HepG2 (cell line): ENCODE results near the gene GRIK4. TPM values are rescaled to one million over a fixed set of nuclear protein-coding genes. Genes with fewer than 3 reads are reported as not detected.

Source experiments
- ARID3A ChIP-seq: IDR thresholded peaks from 2 replicates; pipeline ENCODE4 v1.6.1; 2012; ENCODE audit warnings: low read depth, low read length, improper control_type of control experiment
- CREM ChIP-seq, 2 experiments: sonication (generic) in 1 of 2; formaldehyde crosslinking in 1 of 2; IDR thresholded peaks; 2 replicates each; pipeline versions ENCODE4 v1.4.0 to v1.6.1; 2016 to 2020; ENCODE audit warnings: antibody characterized with exemption in 1 of 2, mild to moderate bottlenecking in 1 of 2, missing genetic modification reagents in 1 of 2
- HHEX ChIP-seq: IDR thresholded peaks from 2 replicates; pipeline ENCODE4 v1.6.1; 2016; ENCODE audit warnings: control low read depth
- HOXA9 ChIP-seq: sonication (generic); formaldehyde crosslinking; IDR thresholded peaks from 2 replicates; pipeline ENCODE4 v1.8.1; 2022; ENCODE audit warnings: missing genetic modification reagents, mild to moderate bottlenecking, moderate library complexity, borderline replicate concordance
- ISL2 ChIP-seq: sonication (generic); formaldehyde crosslinking; IDR thresholded peaks from 2 replicates; pipeline ENCODE4 v1.5.0; 2020; ENCODE audit warnings: missing genetic modification reagents
- LCORL ChIP-seq, 2 experiments: fragments of 450-650 bp in 1 of 2; sonication (generic) in 1 of 2; formaldehyde crosslinking in 1 of 2; IDR thresholded peaks; 2 replicates each; pipeline versions ENCODE4 v1.5.0 to v1.6.1; 2017 to 2020; ENCODE audit warnings: antibody characterized with exemption in 1 of 2, missing genetic modification reagents in 1 of 2
- MAZ ChIP-seq, 2 experiments: sonication (generic) in 1 of 2; formaldehyde crosslinking in 1 of 2; IDR thresholded peaks; 2 replicates each; pipeline versions ENCODE4 v1.5.0 to v1.6.1; 2012 to 2020; ENCODE audit warnings: low read depth in 2 of 2, mild to moderate bottlenecking in 2 of 2, borderline replicate concordance in 1 of 2, improper control_type of control experiment in 1 of 2, low read length in 1 of 2, missing genetic modification reagents in 1 of 2, moderate library complexity in 1 of 2
- NR3C1 ChIP-seq: sonication (generic); formaldehyde crosslinking; IDR thresholded peaks from 2 replicates; pipeline ENCODE4 v1.4.0; 2020; ENCODE audit warnings: missing genetic modification reagents
- NRL ChIP-seq: sonication (generic); formaldehyde crosslinking; IDR thresholded peaks from 2 replicates; pipeline ENCODE4 v1.5.0; 2020; ENCODE audit warnings: missing genetic modification reagents, mild to moderate bottlenecking, moderate library complexity, borderline replicate concordance
- SP5 ChIP-seq: IDR thresholded peaks from 2 replicates; pipeline ENCODE4 v1.6.1; 2016; ENCODE audit warnings: low read depth, borderline replicate concordance
- SYNCRIP ChIP-seq: fragments of 200-400 bp; formaldehyde crosslinking; IDR thresholded peaks from 2 replicates; pipeline ENCODE4 v1.6.1; 2018; ENCODE audit warnings: mild to moderate bottlenecking, low read depth, low read length; ENCODE audit not compliant: insufficient read depth
- UBTF ChIP-seq: sonication (generic); formaldehyde crosslinking; IDR thresholded peaks from 2 replicates; pipeline ENCODE4 v1.4.0; 2020; ENCODE audit warnings: mild to moderate bottlenecking, missing genetic modification reagents
- ZBTB10 ChIP-seq: sonication (generic); formaldehyde crosslinking; IDR thresholded peaks from 2 replicates; pipeline ENCODE4 v1.4.0; 2020; ENCODE audit warnings: missing genetic modification reagents, borderline replicate concordance
- ZBTB49 ChIP-seq: sonication (generic); formaldehyde crosslinking; IDR thresholded peaks from 2 replicates; pipeline ENCODE4 v1.4.0; 2020; ENCODE audit warnings: missing genetic modification reagents, borderline replicate concordance
- ZBTB7A ChIP-seq: sonication (generic); formaldehyde crosslinking; IDR thresholded peaks from 2 replicates; pipeline ENCODE4 v1.8.0; 2022; ENCODE audit warnings: mild to moderate bottlenecking, missing genetic modification reagents
- ZNF224 ChIP-seq: sonication (generic); formaldehyde crosslinking; IDR thresholded peaks from 2 replicates; pipeline ENCODE4 v1.5.0; 2020; ENCODE audit warnings: mild to moderate bottlenecking, missing genetic modification reagents
- ZNF496 ChIP-seq: sonication (generic); formaldehyde crosslinking; IDR thresholded peaks from 2 replicates; pipeline ENCODE4 v1.8.1; 2023; ENCODE audit warnings: mild to moderate bottlenecking, moderate library complexity, missing genetic modification reagents; ENCODE audit not compliant: insufficient replicate concordance
- ZNF598 ChIP-seq: sonication (generic); formaldehyde crosslinking; IDR thresholded peaks from 2 replicates; pipeline ENCODE4 v1.5.1; 2020; ENCODE audit warnings: mild to moderate bottlenecking, missing genetic modification reagents, borderline replicate concordance
- polyA plus RNA-seq, 8 experiments: library from polyadenylated mRNA; depleted of rRNA in 3 of 8; stranded (reverse) in 7 of 8; unstranded in 1 of 8; fragments of >200 nt; fragmentation: Illumina TruSeq in 4 of 8; extraction: Trizol in 4 of 8; gene quantifications; 2 replicates each; pipeline versions ENCODE4 v1.2.1 to v1.2.3, GENCODE V29; 2011 to 2016; ENCODE audit warnings: low read depth in 4 of 8, missing spikeins in 1 of 8, mixed read lengths in 1 of 8; ENCODE audit not compliant: insufficient read depth in 1 of 8
- total RNA-seq, 5 experiments: library from RNA; depleted of rRNA; stranded (reverse); fragments of >200 nt; fragmentation: Illumina TruSeq; extraction: Trizol; gene quantifications; 2 replicates each; pipeline ENCODE4 v1.2.3, GENCODE V29; 2016; ENCODE audit warnings: low read depth in 1 of 5

The GRIK4 gene
- total and polyA plus RNA-seq, 2 of the 13 experiments (the other 11 are each of a cell fraction or from before 2014, with no cell fraction given), result 0.04 to 0.07 TPM

- TF ChIP-seq ARID3A, result 0 out of 2 replicates have a peak, but pooled peaks have one; percentile 20
- TF ChIP-seq ZNF224 (CRISPR knock-in tag), result no peak
- no peak for TF ChIP-seq ZBTB10 (CRISPR knock-in tag)
- TF ChIP-seq ZBTB49 (CRISPR knock-in tag), result no peak
- no peak for TF ChIP-seq SYNCRIP
- no peak; the same call in 1 of the 2 replicates for TF ChIP-seq NRL (CRISPR knock-in tag)
- no peak for TF ChIP-seq ZNF496 (CRISPR knock-in tag)
- peak; percentile 98 for TF ChIP-seq SP5 (CRISPR knock-in tag)
- TF ChIP-seq ZBTB7A, result no peak
- TF ChIP-seq ZNF598 (CRISPR knock-in tag), result peak; percentile 87; the same call in 1 of the 2 replicates
- no peak for TF ChIP-seq ISL2 (CRISPR knock-in tag)
- no peak for TF ChIP-seq NR3C1
- no peak for TF ChIP-seq CREM (IDR thresholded peaks at IDR 0.05)
- TF ChIP-seq CREM (CRISPR knock-in tag; IDR thresholded peaks at IDR 0.05), result no peak
- no peak for TF ChIP-seq HOXA9
- TF ChIP-seq MAZ (IDR thresholded peaks at IDR 0.05; ENCODE audit: borderline replicate concordance, low read depth, low read length), result no peak; the same call in 1 of the 2 replicates
- TF ChIP-seq MAZ (CRISPR knock-in tag; IDR thresholded peaks at IDR 0.05; ENCODE audit: low read depth), result peak; percentile 76
- peak; percentile 100 for TF ChIP-seq UBTF (CRISPR knock-in tag)
- no peak for TF ChIP-seq LCORL (IDR thresholded peaks at IDR 0.05)
- TF ChIP-seq LCORL (CRISPR knock-in tag; IDR thresholded peaks at IDR 0.05), result peak; percentile 67
- no peak for TF ChIP-seq HHEX (CRISPR knock-in tag)
These were observed 36.5 kb downstream of the GRIK4 start (continued) for GRCh38 chr11:120547811-120548681.
